DMS114 treated with DMSO at 0.1 percent for 48 hours (cell line): ENCODE measurements around the gene PKMYT1.
"Not testable (repeated sequence)": the region's sequence is repeated elsewhere in the genome, so short reads cannot be mapped to it uniquely, and the experiment has no call there.

Experiments used
- DNase-seq: peaks from one replicate; lab custom pipeline; 2025; ENCODE audit not compliant: unreplicated experiment; lab: John Stamatoyannopoulos, UW

PKMYT1 gene

GRCh38 chr16:2962334-2963073 is 17.7 kb downstream of the PKMYT1 start:
- DNase-seq, result no peak

GRCh38 chr16:2960183-2961010 is 19.8 kb downstream of the PKMYT1 start:
- DNase-seq, result no peak

GRCh38 chr16:2959206-2959605 is 21.0 kb downstream of the PKMYT1 start:
- DNase-seq, result no peak

GRCh38 chr16:2956579-2956956 is 23.7 kb downstream of the PKMYT1 start:
- DNase-seq, result no peak

GRCh38 chr16:2955779-2956578 is 24.3 kb downstream of the PKMYT1 start:
- no peak for DNase-seq

GRCh38 chr16:2955438-2955778 is 24.8 kb downstream of the PKMYT1 start:
- DNase-seq, result no peak

GRCh38 chr16:2954656-2955381 is 25.4 kb downstream of the PKMYT1 start:
- DNase-seq, result no peak

- no peak for DNase-seq
These were observed 26.3 kb downstream of the PKMYT1 start for GRCh38 chr16:2953706-2954627.

- DNase-seq, result no peak
These were observed 27.6 kb downstream of the PKMYT1 start for GRCh38 chr16:2952679-2953078.

- no peak for DNase-seq
These were observed 29.5 kb downstream of the PKMYT1 start for GRCh38 chr16:2950773-2951172.

- DNase-seq, result no peak
These were observed 29.9 kb downstream of the PKMYT1 start for GRCh38 chr16:2950353-2950724.

- no peak for DNase-seq
These were observed 30.4 kb downstream of the PKMYT1 start for GRCh38 chr16:2949705-2950352.

GRCh38 chr16:2948807-2949704 is 31.2 kb downstream of the PKMYT1 start:
- no peak for DNase-seq

- DNase-seq, result no peak
These were observed 33.6 kb downstream of the PKMYT1 start for GRCh38 chr16:2946649-2947048.

GRCh38 chr16:2943716-2944115 is 36.5 kb downstream of the PKMYT1 start:
- not testable (repeated sequence) for DNase-seq

- DNase-seq, result no peak
These were observed 38.2 kb downstream of the PKMYT1 start for GRCh38 chr16:2942045-2942444.

- DNase-seq, result no peak
These were observed 40.3 kb downstream of the PKMYT1 start for GRCh38 chr16:2939968-2940367.

GRCh38 chr16:2938206-2938605 is 42.0 kb downstream of the PKMYT1 start:
- no peak for DNase-seq

- no peak for DNase-seq
These were observed 43.1 kb downstream of the PKMYT1 start for GRCh38 chr16:2937170-2937569.
